ENCODE measurements around the gene NIPA2.

NIPA2 gene

GRCh38 chr15:22839046-22839695 is 705 bp downstream of the NIPA2 start:
- no peak for TF ChIP-seq CTCF (IDR thresholded peaks at IDR 0.05; ENCODE audit: insufficient read depth, missing control alignments)
- DNase-seq (ENCODE audit: insufficient read length, low spot score) (no peak), FAIRE-seq (no peak)

- no peak for TF ChIP-seq CTCF (IDR thresholded peaks at IDR 0.05; ENCODE audit: insufficient read depth, missing control alignments)
- DNase-seq (ENCODE audit: insufficient read length, low spot score) (no peak), FAIRE-seq (no peak)
These were observed 6.2 kb downstream of the NIPA2 start for GRCh38 chr15:22844421-22845288.

GRCh38 chr15:22845289-22845900 is 6.9 kb downstream of the NIPA2 start:
- FAIRE-seq = no peak
- no peak for DNase-seq (ENCODE audit: insufficient read length, low spot score)
- TF ChIP-seq CTCF (IDR thresholded peaks at IDR 0.05; ENCODE audit: insufficient read depth, missing control alignments) = no peak

GRCh38 chr15:22846073-22846472 is 7.6 kb downstream of the NIPA2 start:
- DNase-seq (ENCODE audit: insufficient read length, low spot score) (no peak), FAIRE-seq (no peak)
- no peak for TF ChIP-seq CTCF (IDR thresholded peaks at IDR 0.05; ENCODE audit: insufficient read depth, missing control alignments)

GRCh38 chr15:22850055-22850454 is 11.6 kb downstream of the NIPA2 start:
- FAIRE-seq (no peak), DNase-seq (ENCODE audit: insufficient read length, low spot score) (no peak)
- TF ChIP-seq CTCF (IDR thresholded peaks at IDR 0.05; ENCODE audit: insufficient read depth, missing control alignments) = no peak

GRCh38 chr15:22851513-22851912 is 13.0 kb downstream of the NIPA2 start:
- DNase-seq (ENCODE audit: insufficient read length, low spot score) (no peak), FAIRE-seq (no peak)
- no peak for TF ChIP-seq CTCF (IDR thresholded peaks at IDR 0.05; ENCODE audit: insufficient read depth, missing control alignments)

Measured in D721Med (cell line).